Panc1 (cell line): ENCODE data around the gene DCAF16. TPM values are rescaled to one million over a fixed set of nuclear protein-coding genes. Genes with fewer than 3 reads are reported as not detected.

Experiments used
- ATAC-seq: fragments of 200-7000 bp; cut with Tn5 transposase; 2 replicates; pipeline ENCODE4 v1.9.1; 2020; ENCODE audit warnings: mild to moderate bottlenecking, moderate library complexity
- BruUV-seq: library from RNA; stranded (reverse); fragments of 400-500 nt; replicated peaks from 2 replicates; lab custom pipeline; 2021; lab: Mats Ljungman, UMichigan
- CTCF ChIA-PET: fragments of 300-600 bp; sonication (Branson Sonifier 250); formaldehyde crosslinking; loops from one replicate; lab custom pipeline; 2022; ENCODE audit warnings: antibody characterized with exemption; lab: Charles Lee
- POLR2A ChIA-PET: fragments of 300-600 bp; sonication (Branson Sonifier 250); formaldehyde crosslinking; loops from one replicate; lab custom pipeline; 2022; ENCODE audit warnings: antibody characterized with exemption; lab: Charles Lee
- DNase-seq: peaks from one replicate; pipeline ENCODE4 v3.0.0-alpha.2; 2010; ENCODE audit warnings: low read depth, low spot score
- H3K27ac ChIP-seq: 2 replicates; pipeline ENCODE4 v1.5.1; 2011; ENCODE audit warnings: mild to moderate bottlenecking, low read length, inconsistent platforms
- H3K27me3 ChIP-seq: fragments of 200-500 bp; sonication (Bioruptor generic); 2 replicates; pipeline ENCODE4 v1.6.0; 2014; ENCODE audit warnings: low read length, inconsistent platforms; ENCODE audit not compliant: control insufficient read depth, insufficient read depth
- H3K36me3 ChIP-seq: fragments of 200-500 bp; sonication (Bioruptor generic); 2 replicates; pipeline ENCODE4 v1.5.1; 2014; ENCODE audit warnings: inconsistent platforms, mild to moderate bottlenecking, low read length, moderate library complexity; ENCODE audit not compliant: control insufficient read depth, insufficient read depth
- H3K4me1 ChIP-seq: 2 replicates; pipeline ENCODE4 v1.5.1; 2011; ENCODE audit warnings: inconsistent platforms, mild to moderate bottlenecking, low read length, moderate library complexity; ENCODE audit not compliant: control insufficient read depth, insufficient read depth
- H3K4me3 ChIP-seq, 2 experiments: 2 replicates each; pipeline ENCODE4 v1.5.1; 2011 to 2012; ENCODE audit warnings: low read depth in 2 of 2, low read length in 2 of 2, mild to moderate bottlenecking in 2 of 2, inconsistent platforms in 1 of 2, moderate library complexity in 1 of 2
- H3K9me3 ChIP-seq: fragments of 200-500 bp; sonication (Bioruptor generic); 2 replicates; pipeline ENCODE4 v1.5.1; 2014; ENCODE audit warnings: low read depth, mild to moderate bottlenecking, inconsistent platforms, low read length, moderate library complexity; ENCODE audit not compliant: control insufficient read depth, insufficient read depth
- POLR2AphosphoS5 ChIP-seq: IDR thresholded peaks from 2 replicates; pipeline ENCODE4 v1.6.1; 2012; ENCODE audit warnings: mild to moderate bottlenecking, low read depth, low read length, moderate library complexity
- REST ChIP-seq, 2 experiments: IDR thresholded peaks; 2 replicates each; pipeline ENCODE4 v1.6.1; 2011 to 2012; ENCODE audit warnings: low read depth in 2 of 2, control low read depth in 1 of 2, low read length in 1 of 2, mild to moderate bottlenecking in 1 of 2, moderate library complexity in 1 of 2; ENCODE audit not compliant: insufficient read depth in 1 of 2
- SIN3A ChIP-seq: IDR thresholded peaks from 2 replicates; pipeline ENCODE4 v1.6.1; 2012; ENCODE audit warnings: low read depth, mild to moderate bottlenecking, low read length, moderate library complexity, borderline replicate concordance; ENCODE audit not compliant: insufficient read depth
- TCF7L2 ChIP-seq: IDR thresholded peaks from 2 replicates; pipeline ENCODE4 v1.6.1; 2011; ENCODE audit warnings: mild to moderate bottlenecking, low read depth, low read length, inconsistent platforms
- in situ Hi-C: cut with HindIII; loops from 2 replicates; pipeline ENCODE4 v1.10.0; 2016; ENCODE audit warnings: low sequenced_read_pairs, low pct_unique_long_range_greater_than_20kb
- intact Hi-C: fragments of 100-400 bp; cut with micrococcal nuclease; formaldehyde crosslinking; loops from one replicate; pipeline ENCODE4 v1.10.0; 2022; ENCODE audit not compliant: unreplicated experiment
- total RNA-seq: library from RNA; stranded (reverse); gene quantifications from one replicate; pipeline ENCODE4 v1.2.1, GENCODE V29; 2021; ENCODE audit not compliant: unreplicated experiment
- TF ChIP-seq, protein P1 (sequence below): fragments of 450-650 bp; IDR thresholded peaks from 2 replicates; pipeline ENCODE4 v1.5.1; 2017; ENCODE audit warnings: mild to moderate bottlenecking

The DCAF16 gene
- total RNA-seq, 1 experiment from 2014 or later, result 28.6 TPM

DNA sequence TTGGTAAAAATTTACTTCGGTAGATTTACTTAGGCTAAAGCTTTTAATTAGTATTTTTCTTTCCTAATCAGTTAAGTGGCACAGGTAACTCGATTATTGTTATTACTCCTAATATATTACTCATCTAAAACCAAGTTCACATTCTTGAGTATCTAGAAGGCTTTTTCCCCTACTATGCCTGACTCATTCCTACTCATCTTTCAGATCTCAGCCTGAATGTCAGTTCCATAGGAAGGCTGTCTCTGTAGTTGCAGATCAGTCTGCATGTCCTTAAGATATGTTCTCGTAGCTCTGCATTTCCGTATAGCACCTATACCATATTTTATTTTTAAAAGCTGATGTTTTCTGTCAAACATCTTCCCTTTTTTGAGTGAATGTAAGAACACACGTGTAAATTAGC lies 23.2 kb downstream of the DCAF16 start:
- ATAC-seq (no peak), DNase-seq (no peak)
- ChIA-PET POLR2A (interaction anchor here (0.6 kb wide), 1 partner anchor 13 kb away, joined by 3 read pairs; no protein-coding TSS in a partner anchor), CTCF (no interaction called here)
- H3K27me3 ChIP-seq, result no peaks in the 10 kb centered on the region
- intact Hi-C loops (no loop called here), in situ Hi-C loops (no loop called here)
- no peaks in the 10 kb centered on the region for H3K36me3 ChIP-seq
- no peaks in the 10 kb centered on the region for H3K4me1 ChIP-seq
- no peak overlapping the region for H3K4me3 ChIP-seq
- H3K27ac ChIP-seq, result no peak overlapping the region
- no peaks in the 10 kb centered on the region for H3K9me3 ChIP-seq
- BruUV-seq, result no TSS peak
- TF ChIP-seq, protein P1, sequence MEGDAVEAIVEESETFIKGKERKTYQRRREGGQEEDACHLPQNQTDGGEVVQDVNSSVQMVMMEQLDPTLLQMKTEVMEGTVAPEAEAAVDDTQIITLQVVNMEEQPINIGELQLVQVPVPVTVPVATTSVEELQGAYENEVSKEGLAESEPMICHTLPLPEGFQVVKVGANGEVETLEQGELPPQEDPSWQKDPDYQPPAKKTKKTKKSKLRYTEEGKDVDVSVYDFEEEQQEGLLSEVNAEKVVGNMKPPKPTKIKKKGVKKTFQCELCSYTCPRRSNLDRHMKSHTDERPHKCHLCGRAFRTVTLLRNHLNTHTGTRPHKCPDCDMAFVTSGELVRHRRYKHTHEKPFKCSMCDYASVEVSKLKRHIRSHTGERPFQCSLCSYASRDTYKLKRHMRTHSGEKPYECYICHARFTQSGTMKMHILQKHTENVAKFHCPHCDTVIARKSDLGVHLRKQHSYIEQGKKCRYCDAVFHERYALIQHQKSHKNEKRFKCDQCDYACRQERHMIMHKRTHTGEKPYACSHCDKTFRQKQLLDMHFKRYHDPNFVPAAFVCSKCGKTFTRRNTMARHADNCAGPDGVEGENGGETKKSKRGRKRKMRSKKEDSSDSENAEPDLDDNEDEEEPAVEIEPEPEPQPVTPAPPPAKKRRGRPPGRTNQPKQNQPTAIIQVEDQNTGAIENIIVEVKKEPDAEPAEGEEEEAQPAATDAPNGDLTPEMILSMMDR, result no peak
- TF ChIP-seq TCF7L2 (no peak), REST (IDR thresholded peaks at IDR 0.05; ENCODE audit: insufficient read depth in 1 of 2, low read depth in 2 of 2, low read length in 1 of 2) (no peak), SIN3A (no peak), POLR2AphosphoS5 (no peak)

DNA sequence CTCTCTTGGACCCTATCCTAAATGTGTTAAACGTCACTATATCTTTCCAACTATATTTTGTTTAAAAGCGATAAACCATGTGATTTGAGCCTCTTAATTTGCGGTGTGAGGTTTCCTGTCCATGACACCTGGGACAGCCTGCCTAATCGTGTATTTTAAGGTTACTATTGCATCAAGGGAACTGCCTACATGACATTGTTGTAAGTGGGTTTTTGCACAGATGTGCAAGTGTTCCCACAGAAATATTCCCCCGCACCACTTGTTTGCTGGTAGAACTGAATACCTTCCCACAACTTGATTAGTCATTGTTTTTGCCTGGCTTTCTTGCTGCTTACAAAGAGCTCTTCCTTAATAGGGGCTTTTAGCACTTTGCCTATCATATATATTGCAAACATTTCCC lies 24.0 kb downstream of the DCAF16 start:
- ATAC-seq (no peak), DNase-seq (no peak)
- H3K9me3 ChIP-seq, result no peaks in the 10 kb centered on the region
- POLR2A ChIA-PET, result no interaction called here
- H3K4me1 ChIP-seq, result no peaks in the 10 kb centered on the region
- H3K27me3 ChIP-seq, result no peaks in the 10 kb centered on the region
- CTCF ChIA-PET, result no interaction called here
- intact Hi-C loops, result no loop called here
- no peaks in the 10 kb centered on the region for H3K36me3 ChIP-seq
- no peak overlapping the region for H3K27ac ChIP-seq
- no peak overlapping the region for H3K4me3 ChIP-seq
- no peak for TF ChIP-seq POLR2AphosphoS5
- no peak for TF ChIP-seq SIN3A
- TF ChIP-seq, protein P1, result no peak
- no peak for TF ChIP-seq TCF7L2
- TF ChIP-seq REST (IDR thresholded peaks at IDR 0.05; ENCODE audit: insufficient read depth in 1 of 2, low read depth in 2 of 2, low read length in 1 of 2), result no peak
- no TSS peak for BruUV-seq
- in situ Hi-C loops, result no loop called here
